ENCODE data around the gene CDH13. TPM values are rescaled to one million over a fixed set of nuclear protein-coding genes. Genes with fewer than 3 reads are reported as not detected.

The CDH13 gene
- polyA plus RNA-seq, 6 donors from 2014 or later, result 0.04 to 0.29 (median 0.19) TPM; not detected in 1

- Mint-ChIP-seq H3K9me3 (peaks cover 0 to 2% (median 0%) of the 10 kb centered on the region in 7 donors), H3K4me1 (no peaks in the 10 kb centered on the region)
These were observed 73.1 kb downstream of the CDH13 start for GRCh38 chr16:82699711-82700495.

GRCh38 chr16:82700541-82701235, 73.9 kb downstream of the CDH13 start:
- peaks cover 14 to 27% (median 18%) of the 10 kb centered on the region in 3 donors for H3K27me3 Mint-ChIP-seq
- H3K27ac Mint-ChIP-seq, result no peak overlapping the region
- H3K9me3 Mint-ChIP-seq, result peaks cover 0 to 2% (median 0%) of the 10 kb centered on the region in 7 donors
- H3K36me3 Mint-ChIP-seq, result no peaks in the 10 kb centered on the region
- no peaks in the 10 kb centered on the region for H3K4me1 Mint-ChIP-seq
- DNase-seq (no peak), ATAC-seq (ENCODE audit: low read depth in 2 of 2) (no peak)
- no peak overlapping the region for H3K4me3 Mint-ChIP-seq

More at GRCh38 chr16:82699711-82700495, 73.1 kb downstream of the CDH13 start:
- Mint-ChIP-seq H3K27me3 (peaks cover 14 to 27% (median 20%) of the 10 kb centered on the region in 3 donors), H3K36me3 (no peaks in the 10 kb centered on the region), H3K4me3 (no peak overlapping the region), H3K27ac (no peak overlapping the region)
- DNase-seq (no peak), ATAC-seq (ENCODE audit: low read depth in 2 of 2) (no peak)

GRCh38 chr16:82701442-82701955, 74.7 kb downstream of the CDH13 start:
- no peaks in the 10 kb centered on the region for H3K36me3 Mint-ChIP-seq
- H3K9me3 Mint-ChIP-seq, result peaks cover 0 to 2% (median 0%) of the 10 kb centered on the region in 7 donors
- H3K4me3 Mint-ChIP-seq, result no peak overlapping the region
- H3K4me1 Mint-ChIP-seq, result no peaks in the 10 kb centered on the region
- peaks cover 14 to 32% (median 18%) of the 10 kb centered on the region in 3 donors for H3K27me3 Mint-ChIP-seq
- no peak for DNase-seq
- ATAC-seq (ENCODE audit: low read depth in 2 of 2), result no peak
- H3K27ac Mint-ChIP-seq, result no peak overlapping the region

- H3K36me3 Mint-ChIP-seq, result no peaks in the 10 kb centered on the region
- no peak for ATAC-seq (ENCODE audit: low read depth in 2 of 2)
- H3K4me3 Mint-ChIP-seq, result no peak overlapping the region
- no peaks in the 10 kb centered on the region for H3K4me1 Mint-ChIP-seq
- peak overlapping the region in 1 of 6 donors; percentile 25 for H3K27ac Mint-ChIP-seq
- no peak for DNase-seq
- peaks cover 10 to 35% (median 18%) of the 10 kb centered on the region in 3 donors for H3K27me3 Mint-ChIP-seq
- no peaks in the 10 kb centered on the region for H3K9me3 Mint-ChIP-seq
These were observed 76.4 kb downstream of the CDH13 start for GRCh38 chr16:82703161-82703560.

GRCh38 chr16:82703871-82704768, 77.4 kb downstream of the CDH13 start:
- no peaks in the 10 kb centered on the region for H3K9me3 Mint-ChIP-seq
- ATAC-seq (ENCODE audit: low read depth in 2 of 2), result no peak
- no peaks in the 10 kb centered on the region for H3K36me3 Mint-ChIP-seq
- H3K27ac Mint-ChIP-seq, result no peak overlapping the region
- DNase-seq, result no peak
- H3K4me3 Mint-ChIP-seq, result no peak overlapping the region
- peaks cover 5 to 33% (median 18%) of the 10 kb centered on the region in 3 donors for H3K27me3 Mint-ChIP-seq
- H3K4me1 Mint-ChIP-seq, result no peaks in the 10 kb centered on the region

GRCh38 chr16:82709987-82710386, 83.2 kb downstream of the CDH13 start:
- Mint-ChIP-seq H3K4me1 (no peaks in the 10 kb centered on the region), H3K27me3 (peaks cover 0 to 18% (median 0%) of the 10 kb centered on the region in 3 donors), H3K9me3 (no peaks in the 10 kb centered on the region), H3K27ac (no peak overlapping the region), H3K4me3 (no peak overlapping the region), H3K36me3 (no peaks in the 10 kb centered on the region)
- ATAC-seq (ENCODE audit: low read depth in 2 of 2) (no peak), DNase-seq (no peak)

- H3K4me1 Mint-ChIP-seq, result no peaks in the 10 kb centered on the region
These were observed 87.0 kb downstream of the CDH13 start for GRCh38 chr16:82713778-82714177.

GRCh38 chr16:82715160-82715559, 88.4 kb downstream of the CDH13 start:
- ATAC-seq (ENCODE audit: low read depth in 2 of 2) (no peak), DNase-seq (no peak)
- H3K4me1 Mint-ChIP-seq, result no peaks in the 10 kb centered on the region
- H3K36me3 Mint-ChIP-seq, result peaks cover 0 to 7% of the 10 kb centered on the region in 2 donors
- peaks cover 0 to 12% (median 10%) of the 10 kb centered on the region in 3 donors for H3K27me3 Mint-ChIP-seq
- H3K27ac Mint-ChIP-seq, result no peak overlapping the region
- no peak overlapping the region for H3K4me3 Mint-ChIP-seq
- peaks cover 0 to 8% (median 3%) of the 10 kb centered on the region in 7 donors for H3K9me3 Mint-ChIP-seq

More at GRCh38 chr16:82713778-82714177, 87.0 kb downstream of the CDH13 start:
- ATAC-seq (ENCODE audit: low read depth in 2 of 2) (no peak), DNase-seq (no peak)
- Mint-ChIP-seq H3K4me3 (no peak overlapping the region), H3K9me3 (peaks cover 0 to 8% (median 3%) of the 10 kb centered on the region in 7 donors), H3K36me3 (peaks cover 0 to 7% of the 10 kb centered on the region in 2 donors), H3K27me3 (peaks cover 0 to 12% (median 10%) of the 10 kb centered on the region in 3 donors), H3K27ac (no peak overlapping the region)

GRCh38 chr16:82715833-82716232, 89.1 kb downstream of the CDH13 start:
- DNase-seq, result no peak
- H3K27me3 Mint-ChIP-seq, result peaks cover 0 to 12% (median 10%) of the 10 kb centered on the region in 3 donors
- ATAC-seq (ENCODE audit: low read depth in 2 of 2), result no peak
- no peak overlapping the region for H3K27ac Mint-ChIP-seq
- peaks cover 0 to 7% of the 10 kb centered on the region in 2 donors for H3K36me3 Mint-ChIP-seq
- H3K9me3 Mint-ChIP-seq, result peaks cover 0 to 8% (median 3%) of the 10 kb centered on the region in 7 donors
- no peak overlapping the region for H3K4me3 Mint-ChIP-seq
- no peaks in the 10 kb centered on the region for H3K4me1 Mint-ChIP-seq

- peaks cover 0 to 7% of the 10 kb centered on the region in 2 donors for H3K36me3 Mint-ChIP-seq
- H3K4me3 Mint-ChIP-seq, result no peak overlapping the region
- peaks cover 0 to 9% (median 3%) of the 10 kb centered on the region in 7 donors for H3K9me3 Mint-ChIP-seq
- ATAC-seq (ENCODE audit: low read depth in 2 of 2), result no peak
- H3K27ac Mint-ChIP-seq, result no peak overlapping the region
- no peaks in the 10 kb centered on the region for H3K4me1 Mint-ChIP-seq
- no peak for DNase-seq
- H3K27me3 Mint-ChIP-seq, result peaks cover 0 to 18% (median 10%) of the 10 kb centered on the region in 3 donors
These were observed 89.6 kb downstream of the CDH13 start for GRCh38 chr16:82716361-82716855.

- Mint-ChIP-seq H3K27ac (no peak overlapping the region), H3K27me3 (peaks cover 0 to 23% (median 10%) of the 10 kb centered on the region in 3 donors), H3K36me3 (peaks cover 0 to 7% of the 10 kb centered on the region in 2 donors), H3K4me3 (peak overlapping the region in 1 of 8 donors; percentile 38), H3K9me3 (peaks cover 0 to 17% (median 4%) of the 10 kb centered on the region in 7 donors), H3K4me1 (no peaks in the 10 kb centered on the region)
- DNase-seq (no peak), ATAC-seq (ENCODE audit: low read depth in 2 of 2) (no peak)
These were observed 93.6 kb downstream of the CDH13 start for GRCh38 chr16:82720414-82720813.

- H3K4me3 Mint-ChIP-seq, result no peak overlapping the region
- peaks cover 0 to 14% (median 11%) of the 10 kb centered on the region in 7 donors for H3K9me3 Mint-ChIP-seq
- H3K27ac Mint-ChIP-seq, result no peak overlapping the region
- no peaks in the 10 kb centered on the region for H3K36me3 Mint-ChIP-seq
- peaks cover 5 to 11% (median 7%) of the 10 kb centered on the region in 3 donors for H3K4me1 Mint-ChIP-seq
- ATAC-seq (ENCODE audit: low read depth in 2 of 2) (no peak), DNase-seq (no peak)
- peaks cover 0 to 6% (median 0%) of the 10 kb centered on the region in 3 donors for H3K27me3 Mint-ChIP-seq
These were observed 99.5 kb downstream of the CDH13 start for GRCh38 chr16:82726306-82726705.

All from naive B cell (primary cell).